ENCODE data around the gene ANKRD33B. TPM values are rescaled to one million over a fixed set of nuclear protein-coding genes. Genes with fewer than 3 reads are reported as not detected.
"Not testable (repeated sequence)": the region's sequence is repeated elsewhere in the genome, so short reads cannot be mapped to it uniquely, and the experiment has no call there.

ANKRD33B gene
- total and polyA plus RNA-seq, 5 experiments from 2014 or later, result 0.06 to 1.2 (median 1.1) TPM; not detected in 2

GRCh38 chr5:10538789-10539686 lies 24.8 kb upstream of the ANKRD33B start:
- no peaks in the 10 kb centered on the region for H3K36me3 Mint-ChIP-seq
- DNase-seq, result no peak
- POLR2A ChIA-PET, result no interaction called here
- peaks cover 13 to 31% (median 23%) of the 10 kb centered on the region in 5 donors for H3K27me3 Mint-ChIP-seq
- H3K4me3 Mint-ChIP-seq, result no peak overlapping the region
- no peaks in the 10 kb centered on the region for H3K9me3 Mint-ChIP-seq
- no peak for ATAC-seq
- no peak overlapping the region for H3K27ac Mint-ChIP-seq
- peaks cover 12 to 21% (median 19%) of the 10 kb centered on the region in 4 donors for H3K4me1 Mint-ChIP-seq

- H3K9me3 Mint-ChIP-seq, result no peaks in the 10 kb centered on the region
Measured at GRCh38 chr5:10539687-10539998, 24.2 kb upstream of the ANKRD33B start.

GRCh38 chr5:10540036-10540544 lies 23.8 kb upstream of the ANKRD33B start:
- Mint-ChIP-seq H3K27ac (no peak overlapping the region), H3K4me3 (no peak overlapping the region), H3K4me1 (peaks cover 12 to 21% (median 19%) of the 10 kb centered on the region in 4 donors), H3K27me3 (peaks cover 12 to 30% (median 22%) of the 10 kb centered on the region in 5 donors), H3K9me3 (no peaks in the 10 kb centered on the region), H3K36me3 (no peaks in the 10 kb centered on the region)
- POLR2A ChIA-PET, result no interaction called here
- DNase-seq (no peak), ATAC-seq (no peak)

More at GRCh38 chr5:10539687-10539998, 24.2 kb upstream of the ANKRD33B start:
- ATAC-seq, result no peak
- Mint-ChIP-seq H3K36me3 (no peaks in the 10 kb centered on the region), H3K27me3 (peaks cover 13 to 30% (median 23%) of the 10 kb centered on the region in 5 donors), H3K4me1 (peaks cover 12 to 21% (median 19%) of the 10 kb centered on the region in 4 donors), H3K27ac (no peak overlapping the region), H3K4me3 (no peak overlapping the region)
- DNase-seq, result no peak
- POLR2A ChIA-PET, result no interaction called here

GRCh38 chr5:10540951-10541646 lies 22.8 kb upstream of the ANKRD33B start:
- Mint-ChIP-seq H3K9me3 (no peaks in the 10 kb centered on the region), H3K36me3 (no peaks in the 10 kb centered on the region), H3K27ac (peak overlapping the region in 1 of 10 donors; percentile 33), H3K4me1 (peaks cover 12 to 21% (median 19%) of the 10 kb centered on the region in 4 donors), H3K4me3 (no peak overlapping the region), H3K27me3 (peaks cover 12 to 30% (median 22%) of the 10 kb centered on the region in 5 donors)
- POLR2A ChIA-PET, result no interaction called here
- DNase-seq, result no peak
- ATAC-seq, result no peak

- POLR2A ChIA-PET, result interaction anchor here (0.7 kb wide), 1 partner anchor 278 kb away, joined by 6 read pairs; no protein-coding TSS in a partner anchor
- peaks cover 9 to 13% (median 12%) of the 10 kb centered on the region in 4 donors for H3K4me1 Mint-ChIP-seq
- H3K36me3 Mint-ChIP-seq, result no peaks in the 10 kb centered on the region
- H3K27me3 Mint-ChIP-seq, result peaks cover 15 to 30% (median 18%) of the 10 kb centered on the region in 5 donors
- no peaks in the 10 kb centered on the region for H3K9me3 Mint-ChIP-seq
- no peak overlapping the region for H3K4me3 Mint-ChIP-seq
- ATAC-seq (no peak), DNase-seq (no peak)
- H3K27ac Mint-ChIP-seq, result no peak overlapping the region
Measured at GRCh38 chr5:10542055-10542550, 21.8 kb upstream of the ANKRD33B start.

GRCh38 chr5:10543585-10544040 lies 20.3 kb upstream of the ANKRD33B start:
- no peak overlapping the region for H3K27ac Mint-ChIP-seq
- H3K4me3 Mint-ChIP-seq, result no peak overlapping the region
- no peak for DNase-seq
- no peaks in the 10 kb centered on the region for H3K36me3 Mint-ChIP-seq
- H3K27me3 Mint-ChIP-seq, result peaks cover 10 to 18% (median 12%) of the 10 kb centered on the region in 5 donors
- peaks cover 0 to under 1% (median 0%) of the 10 kb centered on the region in 4 donors for H3K4me1 Mint-ChIP-seq
- H3K9me3 Mint-ChIP-seq, result no peaks in the 10 kb centered on the region
- POLR2A ChIA-PET, result no interaction called here
- no peak for ATAC-seq

- no peak overlapping the region for H3K4me3 Mint-ChIP-seq
- no peaks in the 10 kb centered on the region for H3K9me3 Mint-ChIP-seq
- POLR2A ChIA-PET, result no interaction called here
- peaks cover 4 to 9% (median 7%) of the 10 kb centered on the region in 5 donors for H3K27me3 Mint-ChIP-seq
- H3K27ac Mint-ChIP-seq, result no peak overlapping the region
- H3K4me1 Mint-ChIP-seq, result no peaks in the 10 kb centered on the region
- DNase-seq, result no peak
- H3K36me3 Mint-ChIP-seq, result no peaks in the 10 kb centered on the region
- ATAC-seq, result no peak
Measured at GRCh38 chr5:10545084-10545483, 18.8 kb upstream of the ANKRD33B start.

- no peak for DNase-seq
- ATAC-seq, result no peak
- Mint-ChIP-seq H3K4me3 (no peak overlapping the region), H3K9me3 (no peaks in the 10 kb centered on the region), H3K27me3 (peaks cover 0 to 9% (median 3%) of the 10 kb centered on the region in 5 donors), H3K27ac (no peak overlapping the region), H3K36me3 (no peaks in the 10 kb centered on the region), H3K4me1 (no peaks in the 10 kb centered on the region)
- POLR2A ChIA-PET, result no interaction called here
Measured at GRCh38 chr5:10546186-10546585, 17.7 kb upstream of the ANKRD33B start.

- POLR2A ChIA-PET, result no interaction called here
- Mint-ChIP-seq H3K27ac (peak overlapping the region in 1 of 10 donors; percentile 73), H3K4me1 (peaks cover 0 to 14% (median 13%) of the 10 kb centered on the region in 4 donors), H3K4me3 (no peak overlapping the region), H3K36me3 (no peaks in the 10 kb centered on the region), H3K9me3 (no peaks in the 10 kb centered on the region), H3K27me3 (peaks cover 0 to 5% (median 3%) of the 10 kb centered on the region in 5 donors)
- ATAC-seq, result no peak
- DNase-seq, result no peak
Measured at GRCh38 chr5:10548418-10549122, 15.3 kb upstream of the ANKRD33B start.

- ATAC-seq, H3K9me3 Mint-ChIP-seq, H3K4me3 Mint-ChIP-seq, H3K36me3 Mint-ChIP-seq, H3K27me3 Mint-ChIP-seq, DNase-seq, POLR2A ChIA-PET: not testable (repeated sequence)
- H3K4me1 Mint-ChIP-seq, result peaks cover 0 to 16% (median 14%) of the 10 kb centered on the region in 4 donors
- H3K27ac Mint-ChIP-seq, result peak overlapping the region in 1 of 10 donors; percentile 73
Measured at GRCh38 chr5:10549123-10549514, 14.8 kb upstream of the ANKRD33B start.

- H3K36me3 Mint-ChIP-seq, result no peaks in the 10 kb centered on the region
- ATAC-seq (no peak), DNase-seq (no peak)
- no peak overlapping the region for H3K27ac Mint-ChIP-seq
- peaks cover 0 to 16% (median 14%) of the 10 kb centered on the region in 4 donors for H3K4me1 Mint-ChIP-seq
- no peaks in the 10 kb centered on the region for H3K9me3 Mint-ChIP-seq
- peaks cover 2 to 11% (median 6%) of the 10 kb centered on the region in 5 donors for H3K27me3 Mint-ChIP-seq
- no peak overlapping the region for H3K4me3 Mint-ChIP-seq
- POLR2A ChIA-PET, result no interaction called here
Measured at GRCh38 chr5:10550222-10550995, 13.5 kb upstream of the ANKRD33B start.

GRCh38 chr5:10551782-10552138 lies 12.1 kb upstream of the ANKRD33B start:
- POLR2A ChIA-PET, result no interaction called here
- Mint-ChIP-seq H3K4me1 (peaks cover 0 to 23% (median 14%) of the 10 kb centered on the region in 4 donors), H3K27ac (no peak overlapping the region), H3K36me3 (no peaks in the 10 kb centered on the region), H3K27me3 (peaks cover 3 to 19% (median 8%) of the 10 kb centered on the region in 5 donors), H3K4me3 (no peak overlapping the region), H3K9me3 (no peaks in the 10 kb centered on the region)
- no peak for DNase-seq
- ATAC-seq, result no peak
